Stomach (tissue), 9 donors: ENCODE measurements around the gene CLSTN1. TPM values are rescaled to one million over a fixed set of nuclear protein-coding genes. Genes with fewer than 3 reads are reported as not detected.

Source experiments
- DNase-seq, 2 donors: peaks; one replicate each; pipeline versions ENCODE4 v3.0.0 to v3.0.0-alpha.2; 2013 to 2019
- H3K27ac ChIP-seq, 5 donors: fragments of 200-600 bp in 4 of 5; sonication (generic) in 4 of 5; one replicate each; pipeline ENCODE4 v1.5.1; 2013 to 2019; ENCODE audit warnings: mild to moderate bottlenecking in 1 of 5, moderate library complexity in 1 of 5
- H3K27me3 ChIP-seq, 3 donors: fragments of 200-600 bp; sonication (generic); one replicate each; pipeline ENCODE4 v1.5.1; 2017 to 2019; ENCODE audit warnings: mixed run types in 1 of 3
- H3K36me3 ChIP-seq, 4 donors: fragments of 200-600 bp; sonication (generic); 1 replicate in 3 of 4; 2 replicates in 1 of 4; pipeline ENCODE4 v1.5.1; 2016 to 2019
- H3K4me1 ChIP-seq, 4 donors: fragments of 200-600 bp; sonication (generic); one replicate each; pipeline ENCODE4 v1.5.1; 2016 to 2019
- H3K4me3 ChIP-seq, 4 donors: fragments of 200-600 bp; sonication (generic) in 3 of 4; one replicate each; pipeline ENCODE4 v1.5.1; 2016 to 2019; ENCODE audit warnings: mild to moderate bottlenecking in 1 of 4
- H3K9me3 ChIP-seq, 4 donors: fragments of 200-600 bp; sonication (generic); one replicate each; pipeline ENCODE4 v1.5.1; 2016 to 2019
- EP300 ChIP-seq: sonication (generic); formaldehyde crosslinking; IDR thresholded peaks from one replicate; pipeline ENCODE4 v1.6.1; 2017; ENCODE audit warnings: antibody characterized with exemption
- POLR2A ChIP-seq, 4 donors: fragments of 450-650 bp; IDR thresholded peaks; one replicate each; pipeline ENCODE4 v1.6.1; 2016; ENCODE audit warnings: antibody characterized with exemption in 4 of 4, control low read depth in 2 of 4, mild to moderate bottlenecking in 1 of 4, moderate library complexity in 1 of 4
- POLR2AphosphoS5 ChIP-seq, 3 donors: sonication (generic); formaldehyde crosslinking; IDR thresholded peaks; one replicate each; pipeline ENCODE4 v1.6.1; 2016; ENCODE audit warnings: antibody characterized with exemption in 3 of 3
- WGBS, 5 donors: extraction: QIAGEN DNeasy Blood & Tissue Kit in 3 of 5; methylation state at CpG; one replicate each; pipeline versions ENCODE4 v1.1.5 to v1.1.7; 2013 to 2018; 5-methylcytosine and 5-hydroxymethylcytosine counted together
- intact Hi-C: fragments of 100-400 bp; cut with DNase I; formaldehyde crosslinking; loops from one replicate; pipeline ENCODE4 v1.15.1; 2023; ENCODE audit warnings: low total_unique reads
- polyA plus RNA-seq, 3 donors: library from polyadenylated mRNA; stranded (reverse); fragments of 200-250 nt; gene quantifications; one replicate each; pipeline ENCODE4 v1.2.3, GENCODE V29; 2013
- total RNA-seq, 5 donors: library from RNA; depleted of rRNA; stranded (reverse); fragments of >200 nt; gene quantifications; one replicate each; pipeline versions ENCODE4 v1.1.0 to v1.2.3, GENCODE V29; 2014 to 2016
- TF ChIP-seq, protein P1 (sequence below), 7 experiments: fragments of 450-650 bp in 4 of 7; fragments of 200-600 bp in 3 of 7; sonication (generic) in 3 of 7; IDR thresholded peaks; one replicate each; pipeline ENCODE4 v1.5.1; 2016 to 2019; ENCODE audit warnings: antibody characterized with exemption in 7 of 7, control low read depth in 2 of 7, mild to moderate bottlenecking in 1 of 7
- donor health status: healthy with polysubstance abuse.
- donor health status: Bipolar disorder and iron deficiency.
- donor health status: healthy.

The CLSTN1 gene
- total and polyA plus RNA-seq, 8 donors, result 10.5 to 156 (median 30.9) TPM

DNA sequence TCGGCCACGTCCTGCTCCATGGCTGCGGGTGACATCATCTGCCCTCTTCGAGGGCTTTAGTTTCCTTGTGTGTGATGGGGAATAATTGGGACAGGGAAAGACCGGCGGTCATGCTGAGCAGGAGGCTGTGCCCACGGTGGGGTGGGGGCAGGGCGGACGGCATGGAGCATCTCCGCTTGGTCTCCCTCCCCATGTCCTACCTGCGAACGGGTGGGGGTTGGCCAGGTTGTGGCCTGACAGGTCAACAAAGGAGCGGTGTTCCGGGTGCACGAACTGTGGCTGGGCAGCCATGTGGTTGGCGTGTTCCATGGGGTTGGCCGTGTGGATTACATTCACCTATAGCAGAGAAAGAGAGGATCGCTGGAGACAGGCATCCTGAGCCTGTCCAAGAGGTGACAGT is 92.2 kb downstream of the CLSTN1 start:
- H3K36me3 ChIP-seq, result peaks cover 78 to 100% (median 100%) of the 10 kb centered on the region in 4 donors
- intact Hi-C loops, result no loop called here
- 92 to 96% (median 93%) methylated on average over 17 to 18 of the region's 18 CpGs for WGBS, 5 donors
- H3K4me3 ChIP-seq, result no peak overlapping the region
- no peak for DNase-seq
- H3K27me3 ChIP-seq, result no peaks in the 10 kb centered on the region
- no peaks in the 10 kb centered on the region for H3K9me3 ChIP-seq
- H3K27ac ChIP-seq, result no peak overlapping the region
- TF ChIP-seq, protein P1, sequence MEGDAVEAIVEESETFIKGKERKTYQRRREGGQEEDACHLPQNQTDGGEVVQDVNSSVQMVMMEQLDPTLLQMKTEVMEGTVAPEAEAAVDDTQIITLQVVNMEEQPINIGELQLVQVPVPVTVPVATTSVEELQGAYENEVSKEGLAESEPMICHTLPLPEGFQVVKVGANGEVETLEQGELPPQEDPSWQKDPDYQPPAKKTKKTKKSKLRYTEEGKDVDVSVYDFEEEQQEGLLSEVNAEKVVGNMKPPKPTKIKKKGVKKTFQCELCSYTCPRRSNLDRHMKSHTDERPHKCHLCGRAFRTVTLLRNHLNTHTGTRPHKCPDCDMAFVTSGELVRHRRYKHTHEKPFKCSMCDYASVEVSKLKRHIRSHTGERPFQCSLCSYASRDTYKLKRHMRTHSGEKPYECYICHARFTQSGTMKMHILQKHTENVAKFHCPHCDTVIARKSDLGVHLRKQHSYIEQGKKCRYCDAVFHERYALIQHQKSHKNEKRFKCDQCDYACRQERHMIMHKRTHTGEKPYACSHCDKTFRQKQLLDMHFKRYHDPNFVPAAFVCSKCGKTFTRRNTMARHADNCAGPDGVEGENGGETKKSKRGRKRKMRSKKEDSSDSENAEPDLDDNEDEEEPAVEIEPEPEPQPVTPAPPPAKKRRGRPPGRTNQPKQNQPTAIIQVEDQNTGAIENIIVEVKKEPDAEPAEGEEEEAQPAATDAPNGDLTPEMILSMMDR (IDR thresholded peaks at IDR 0.05), result no peak
- no peak for TF ChIP-seq EP300
- TF ChIP-seq POLR2A (IDR thresholded peaks at IDR 0.05), result no peak
- TF ChIP-seq POLR2AphosphoS5 (IDR thresholded peaks at IDR 0.05), result no peak
- peaks cover 0 to 6% (median 0%) of the 10 kb centered on the region in 4 donors for H3K4me1 ChIP-seq

DNA sequence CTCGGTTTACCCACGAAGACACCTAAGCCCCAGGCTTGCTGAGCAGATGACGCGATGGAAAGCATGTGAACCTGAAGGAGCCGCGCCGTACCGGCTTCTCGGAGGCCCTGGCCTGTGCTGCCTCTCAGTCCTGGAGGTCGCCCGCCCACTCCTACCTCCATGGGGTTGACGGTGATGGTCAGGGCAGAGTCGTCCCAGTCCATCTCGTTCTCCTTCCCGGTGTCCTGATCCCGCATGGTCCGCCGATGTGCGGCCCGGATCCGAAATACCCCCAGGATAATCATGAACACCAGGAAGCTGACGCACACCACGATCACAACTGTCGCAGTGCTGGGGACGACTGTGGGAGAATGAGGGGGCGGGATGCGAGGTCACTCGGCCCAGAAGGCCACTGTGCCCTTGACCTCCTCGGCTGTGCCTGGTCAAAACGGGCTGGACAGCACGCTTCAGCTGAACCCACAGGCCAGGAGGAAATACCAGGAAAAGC is 92.7 kb downstream of the CLSTN1 start:
- Histone ChIP-seq H3K4me1 (peaks cover 0 to 6% (median 0%) of the 10 kb centered on the region in 4 donors), H3K4me3 (no peak overlapping the region), H3K9me3 (no peaks in the 10 kb centered on the region), H3K27me3 (no peaks in the 10 kb centered on the region), H3K27ac (peak overlapping the region in 2 of 5 donors; percentile 20 to 37), H3K36me3 (peaks cover 76 to 100% (median 100%) of the 10 kb centered on the region in 4 donors)
- no peak for TF ChIP-seq POLR2AphosphoS5 (IDR thresholded peaks at IDR 0.05)
- TF ChIP-seq, protein P1 (IDR thresholded peaks at IDR 0.05), result no peak
- TF ChIP-seq EP300, result no peak
- TF ChIP-seq POLR2A (IDR thresholded peaks at IDR 0.05), result no peak
- 95 to 98% (median 97%) methylated on average over 22 to 31 of the region's 31 CpGs for WGBS, 5 donors
- intact Hi-C loops, result no loop called here
- DNase-seq, result no peak

DNA sequence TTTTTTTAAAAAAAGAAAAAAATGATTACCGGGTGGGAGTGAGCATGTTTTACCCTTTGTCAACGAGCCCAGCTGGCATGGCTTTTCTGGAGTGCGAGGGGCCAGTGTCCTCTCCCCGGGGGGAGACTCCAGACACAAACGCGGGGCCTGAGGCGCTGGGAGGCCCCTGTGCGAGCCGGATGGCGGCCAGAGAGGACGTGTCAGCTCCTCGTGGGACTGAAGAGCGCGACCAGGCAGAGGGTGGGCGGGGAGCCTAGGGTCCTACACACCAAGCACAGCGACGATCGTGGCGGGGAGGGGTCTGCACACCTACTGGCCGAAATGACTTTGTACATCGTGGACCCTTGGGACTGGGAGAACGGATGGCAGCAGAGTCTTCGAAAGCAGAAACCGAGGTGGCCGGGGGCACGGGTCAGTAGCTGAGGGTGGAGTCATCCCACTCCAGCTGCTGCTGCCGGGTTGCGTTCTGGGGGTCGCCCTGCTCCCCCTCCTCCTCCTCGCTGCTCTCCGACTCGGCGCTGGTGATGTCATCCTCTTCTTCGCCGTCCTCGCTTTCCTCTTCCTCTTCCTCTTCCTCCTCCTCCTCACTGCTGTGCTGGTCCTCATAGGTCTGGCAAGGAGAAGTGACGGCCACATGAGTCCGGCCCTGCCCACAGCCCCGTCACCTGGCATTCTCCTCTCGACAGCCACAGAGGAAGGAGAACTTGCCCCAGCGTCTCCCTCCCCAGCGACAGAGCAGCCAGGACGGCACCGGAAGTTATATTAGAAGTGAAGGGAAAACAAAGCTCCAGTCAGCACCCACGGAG is 93.5 kb downstream of the CLSTN1 start:
- TF ChIP-seq EP300, result no peak
- no peak for TF ChIP-seq POLR2AphosphoS5 (IDR thresholded peaks at IDR 0.05)
- TF ChIP-seq POLR2A (IDR thresholded peaks at IDR 0.05), result no peak
- TF ChIP-seq, protein P1 (IDR thresholded peaks at IDR 0.05), result no peak
- Histone ChIP-seq H3K4me3 (no peak overlapping the region), H3K27ac (peak overlapping the region in 2 of 5 donors; percentile 20 to 37), H3K4me1 (peaks cover 0 to 6% (median 0%) of the 10 kb centered on the region in 4 donors), H3K27me3 (no peaks in the 10 kb centered on the region), H3K36me3 (peaks cover 68 to 97% (median 92%) of the 10 kb centered on the region in 4 donors), H3K9me3 (no peaks in the 10 kb centered on the region)
- intact Hi-C loops, result no loop called here
- no peak for DNase-seq
- 84 to 87% (median 85%) methylated on average over 37 to 45 of the region's 45 CpGs for WGBS, 5 donors

DNA sequence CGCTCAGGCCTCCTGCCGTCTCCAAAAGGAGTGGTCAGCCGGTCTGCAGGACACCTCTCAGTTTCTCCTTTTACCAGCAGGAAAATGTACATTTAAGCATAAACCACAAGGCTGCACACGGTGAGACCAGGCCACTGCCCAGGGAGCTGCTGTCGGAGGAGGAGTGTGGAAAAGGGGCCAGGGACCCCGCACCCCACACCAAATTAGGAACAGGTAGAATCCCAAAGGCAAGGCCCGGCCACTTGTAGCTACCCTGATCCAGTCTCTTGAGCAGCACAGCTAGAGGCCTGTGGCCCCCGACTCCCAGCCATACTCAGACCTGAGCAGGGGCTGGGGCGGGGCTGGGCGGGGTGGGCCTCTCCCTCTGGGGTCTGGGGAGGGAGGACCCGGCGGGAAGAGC is 94.2 kb downstream of the CLSTN1 start:
- TF ChIP-seq POLR2AphosphoS5 (IDR thresholded peaks at IDR 0.05) (no peak), POLR2A (IDR thresholded peaks at IDR 0.05) (no peak), EP300 (no peak)
- TF ChIP-seq, protein P1 (IDR thresholded peaks at IDR 0.05), result no peak
- H3K36me3 ChIP-seq, result peaks cover 60 to 93% (median 89%) of the 10 kb centered on the region in 4 donors
- H3K4me1 ChIP-seq, result peaks cover 0 to 6% (median 0%) of the 10 kb centered on the region in 4 donors
- intact Hi-C loops, result no loop called here
- WGBS, 5 donors, result 85 to 90% (median 88%) methylated on average over 10 to 12 of the region's 12 CpGs
- H3K27me3 ChIP-seq, result no peaks in the 10 kb centered on the region
- H3K27ac ChIP-seq, result no peak overlapping the region
- H3K4me3 ChIP-seq, result no peak overlapping the region
- H3K9me3 ChIP-seq, result no peaks in the 10 kb centered on the region
- DNase-seq, result no peak
